Left ventricle myocardium inferior (tissue), 1 donor: ENCODE measurements around the gene NRP2. TPM values are rescaled to one million over a fixed set of nuclear protein-coding genes. Genes with fewer than 3 reads are reported as not detected.
A peak's percentile ranks its signal among the peaks of the same experiment; 100 is the strongest.

Source experiments
- DNase-seq: peaks from one replicate; pipeline ENCODE4 v3.0.0-alpha.2; 2020
- H3K27ac ChIP-seq: fragments of 200-600 bp; replicated peaks from 2 replicates; pipeline ENCODE4 v1.8.0; 2021
- H3K27me3 ChIP-seq: fragments of 200-600 bp; 2 replicates; pipeline ENCODE4 v1.8.0; 2021; ENCODE audit warnings: low read depth
- H3K36me3 ChIP-seq: fragments of 200-600 bp; 2 replicates; pipeline ENCODE4 v1.8.0; 2021
- H3K4me1 ChIP-seq: fragments of 200-600 bp; 2 replicates; pipeline ENCODE4 v1.8.0; 2021
- H3K4me3 ChIP-seq: fragments of 200-600 bp; 2 replicates; pipeline ENCODE4 v1.8.0; 2021; ENCODE audit warnings: mild to moderate bottlenecking, moderate library complexity
- H3K9me3 ChIP-seq: fragments of 200-600 bp; replicated peaks from 2 replicates; pipeline ENCODE4 v1.8.0; 2021
- intact Hi-C: fragments of 100-400 bp; cut with micrococcal nuclease; formaldehyde crosslinking; loops from one replicate; pipeline ENCODE4 v1.11.0; 2022
- total RNA-seq: library from RNA; stranded (reverse); fragmentation: NEBNext Ultra II Directional; extraction: Animal tissue kit (Norgen Biotek cat#: 25700); gene quantifications from one replicate; pipeline ENCODE4 v1.2.1, GENCODE V29; 2021
- TF ChIP-seq, protein P1 (sequence below): fragments of 200-600 bp; IDR thresholded peaks from 2 replicates; pipeline ENCODE4 v1.8.0; 2021; ENCODE audit warnings: antibody characterized with exemption, mild to moderate bottlenecking, borderline replicate concordance
- donor health status: DM: no; HTN: yes; CAD: no; lungs with severe emphysema.

The NRP2 gene
- total RNA-seq, 1 donor from 2014 or later: 7.6 TPM

DNA sequence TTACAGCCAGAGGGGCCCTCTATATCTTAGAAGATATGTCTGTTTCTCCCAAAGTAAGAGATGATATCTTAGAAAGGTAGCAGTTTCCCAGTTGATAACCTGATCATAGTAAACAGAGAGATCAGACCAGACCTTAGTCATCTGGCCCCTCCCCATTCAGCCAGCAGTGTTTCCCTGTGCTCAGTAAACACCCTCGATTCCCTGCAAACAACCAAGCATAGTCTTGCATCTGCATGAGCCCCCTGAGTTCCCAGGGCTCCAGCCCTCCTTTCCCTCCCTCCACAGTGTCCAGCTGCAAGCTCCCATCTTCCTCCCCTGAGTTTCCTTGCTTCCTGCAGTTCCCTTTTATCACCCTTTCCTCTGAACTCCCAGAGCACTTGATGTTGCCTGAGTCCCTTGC is 20.3 kb downstream of the NRP2 start:
- H3K36me3 ChIP-seq: no peaks in the 10 kb centered on the region
- intact Hi-C loops: no loop called here
- H3K27ac ChIP-seq: peak overlapping the region; percentile 44

DNA sequence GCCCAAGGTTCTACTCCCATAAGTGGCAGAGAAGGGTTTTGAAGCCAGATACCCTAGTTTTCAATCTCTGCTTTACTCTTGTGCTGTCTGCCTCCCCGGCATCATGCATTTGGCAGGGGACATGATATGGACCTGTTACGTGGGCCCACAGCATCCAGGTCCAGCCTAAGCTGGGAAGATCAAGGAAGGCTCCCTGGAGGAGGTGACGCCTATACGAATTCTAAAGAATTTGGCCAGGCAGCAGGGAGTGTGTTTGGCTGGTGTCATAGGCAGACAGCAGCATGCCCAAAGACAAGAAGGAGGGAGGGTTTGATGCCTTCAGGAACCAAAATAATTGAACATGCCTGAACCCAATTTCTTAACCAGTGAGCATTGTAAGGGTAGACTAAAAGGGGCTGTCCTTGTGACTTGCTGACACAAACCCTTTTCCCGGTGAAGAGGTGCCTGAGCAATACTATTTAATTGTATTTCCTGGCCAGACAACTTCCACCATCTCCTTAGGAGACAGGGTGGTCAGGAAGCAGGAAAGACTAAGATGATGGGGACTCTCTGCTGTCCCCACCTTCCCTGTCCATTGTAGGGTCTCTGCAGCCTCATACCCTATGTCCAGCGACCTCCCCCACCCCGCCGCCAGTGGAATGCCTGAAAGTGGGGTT is 21.3 kb downstream of the NRP2 start:
- TF ChIP-seq, protein P1, sequence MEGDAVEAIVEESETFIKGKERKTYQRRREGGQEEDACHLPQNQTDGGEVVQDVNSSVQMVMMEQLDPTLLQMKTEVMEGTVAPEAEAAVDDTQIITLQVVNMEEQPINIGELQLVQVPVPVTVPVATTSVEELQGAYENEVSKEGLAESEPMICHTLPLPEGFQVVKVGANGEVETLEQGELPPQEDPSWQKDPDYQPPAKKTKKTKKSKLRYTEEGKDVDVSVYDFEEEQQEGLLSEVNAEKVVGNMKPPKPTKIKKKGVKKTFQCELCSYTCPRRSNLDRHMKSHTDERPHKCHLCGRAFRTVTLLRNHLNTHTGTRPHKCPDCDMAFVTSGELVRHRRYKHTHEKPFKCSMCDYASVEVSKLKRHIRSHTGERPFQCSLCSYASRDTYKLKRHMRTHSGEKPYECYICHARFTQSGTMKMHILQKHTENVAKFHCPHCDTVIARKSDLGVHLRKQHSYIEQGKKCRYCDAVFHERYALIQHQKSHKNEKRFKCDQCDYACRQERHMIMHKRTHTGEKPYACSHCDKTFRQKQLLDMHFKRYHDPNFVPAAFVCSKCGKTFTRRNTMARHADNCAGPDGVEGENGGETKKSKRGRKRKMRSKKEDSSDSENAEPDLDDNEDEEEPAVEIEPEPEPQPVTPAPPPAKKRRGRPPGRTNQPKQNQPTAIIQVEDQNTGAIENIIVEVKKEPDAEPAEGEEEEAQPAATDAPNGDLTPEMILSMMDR: no peak
- H3K27me3 ChIP-seq: no peaks in the 10 kb centered on the region
- no peak overlapping the region for H3K4me3 ChIP-seq
- no peaks in the 10 kb centered on the region for H3K9me3 ChIP-seq
- no peaks in the 10 kb centered on the region for H3K36me3 ChIP-seq
- peaks cover 78% of the 10 kb centered on the region for H3K4me1 ChIP-seq
- peak overlapping the region; percentile 49 for H3K27ac ChIP-seq
- no peak for DNase-seq
- intact Hi-C loops: no loop called here

More for the DNA sequence above, 20.3 kb downstream of the NRP2 start:
- Histone ChIP-seq H3K27me3 (no peaks in the 10 kb centered on the region), H3K9me3 (no peaks in the 10 kb centered on the region), H3K4me1 (peaks cover 67% of the 10 kb centered on the region), H3K4me3 (no peak overlapping the region)
- TF ChIP-seq, protein P1: no peak
- no peak for DNase-seq

- TF ChIP-seq, protein P1: no peak
- Histone ChIP-seq H3K4me1 (peaks cover 82% of the 10 kb centered on the region), H3K9me3 (no peaks in the 10 kb centered on the region), H3K27ac (peak overlapping the region; percentile 49), H3K36me3 (no peaks in the 10 kb centered on the region), H3K4me3 (no peak overlapping the region), H3K27me3 (no peaks in the 10 kb centered on the region)
- DNase-seq: no peak
- intact Hi-C loops: no loop called here
Measured at GRCh38 chr2:205704127-205704741, 21.9 kb downstream of the NRP2 start.

DNA sequence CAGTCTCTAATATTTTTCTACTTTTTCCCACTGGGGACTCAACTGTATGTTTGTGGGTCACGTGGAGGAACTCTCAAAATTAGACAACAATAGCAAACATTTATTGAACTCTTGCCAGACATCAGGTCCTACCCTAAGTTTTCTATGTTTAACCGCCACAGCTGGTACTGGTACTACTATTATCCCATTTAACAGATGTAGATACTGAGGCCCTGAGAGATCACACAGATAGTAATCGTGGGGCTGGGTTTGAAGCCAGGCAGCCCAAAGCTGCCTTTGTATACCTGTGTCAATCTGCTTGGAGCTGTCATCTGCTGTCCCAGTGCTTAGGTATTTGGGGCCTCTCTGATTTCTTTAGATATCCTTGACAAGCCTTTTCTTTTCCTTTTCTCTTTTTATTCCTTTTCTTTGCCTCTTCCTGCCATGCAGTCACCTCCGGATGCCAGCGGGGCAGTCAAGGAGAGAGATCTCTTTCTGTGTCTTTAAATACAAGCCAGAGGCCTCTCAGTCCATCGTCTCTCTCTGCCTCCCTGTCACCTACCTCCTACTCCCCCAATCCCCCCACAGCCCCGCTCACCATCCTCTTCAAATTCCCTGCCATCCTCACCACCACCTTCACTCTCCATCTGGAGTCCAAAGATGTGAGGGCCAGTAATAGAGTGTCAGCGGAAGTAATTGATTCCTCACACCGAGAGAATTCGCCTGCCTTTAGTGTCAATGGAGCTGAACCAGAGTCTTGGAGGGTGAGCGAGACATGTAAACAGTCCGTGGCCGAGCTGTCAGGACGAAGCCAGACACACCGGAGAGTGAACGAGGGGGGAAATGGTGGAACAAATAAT is 23.4 kb downstream of the NRP2 start:
- H3K4me1 ChIP-seq: peaks cover 78% of the 10 kb centered on the region
- H3K27me3 ChIP-seq: no peaks in the 10 kb centered on the region
- no peaks in the 10 kb centered on the region for H3K9me3 ChIP-seq
- no peak for DNase-seq
- no peak overlapping the region for H3K4me3 ChIP-seq
- H3K27ac ChIP-seq: peak overlapping the region; percentile 83
- H3K36me3 ChIP-seq: no peaks in the 10 kb centered on the region
- TF ChIP-seq, protein P1: no peak
- intact Hi-C loops: no loop called here

DNA sequence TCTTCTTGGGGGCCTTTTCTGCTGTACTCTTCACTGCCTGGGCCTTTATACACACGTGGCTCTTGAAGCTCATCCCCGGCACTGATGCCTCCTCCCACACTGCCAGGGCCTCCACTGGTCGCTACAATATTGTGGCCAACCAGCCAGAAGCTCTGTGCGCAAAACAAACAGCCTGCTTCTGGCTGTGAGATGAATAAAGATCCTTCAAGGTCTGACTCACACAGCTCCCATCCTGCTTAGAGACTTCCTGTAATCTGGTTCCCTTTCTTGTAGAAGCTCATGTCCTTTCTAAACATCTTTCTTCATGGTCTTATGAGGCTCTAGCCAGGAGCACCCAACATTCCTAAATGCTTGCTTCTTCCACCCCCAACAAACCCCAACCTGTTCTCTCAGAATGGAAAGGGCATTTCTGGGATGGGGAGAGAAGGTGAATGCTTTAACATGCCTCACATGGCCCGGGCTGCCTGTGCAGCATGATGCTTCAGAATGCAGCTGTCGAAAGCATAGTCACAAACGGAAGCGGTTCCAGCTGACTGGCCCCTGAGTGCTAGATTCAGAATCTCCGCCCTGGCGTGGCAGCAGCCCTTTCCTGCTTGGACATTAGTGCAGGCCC is 24.6 kb downstream of the NRP2 start:
- H3K4me1 ChIP-seq: peaks cover 71% of the 10 kb centered on the region
- TF ChIP-seq, protein P1: no peak
- H3K4me3 ChIP-seq: no peak overlapping the region

More for the DNA sequence above, 24.6 kb downstream of the NRP2 start:
- Histone ChIP-seq H3K36me3 (no peaks in the 10 kb centered on the region), H3K27me3 (no peaks in the 10 kb centered on the region), H3K27ac (peak overlapping the region; percentile 83), H3K9me3 (no peaks in the 10 kb centered on the region)
- intact Hi-C loops: no loop called here
- DNase-seq: peak; percentile 67
